ENCODE data around the gene LEF1. TPM values are rescaled to one million over a fixed set of nuclear protein-coding genes. Genes with fewer than 3 reads are reported as not detected.

LEF1 gene
- total and polyA plus RNA-seq, 4 donors = 0.15 to 19.1 (median 3.1) TPM

GRCh38 chr4:108114503-108114902 is 54.2 kb downstream of the LEF1 start:
- WGBS, 2 donors = 65 to 68% methylated on average over 6 of the region's 6 CpGs
- Histone ChIP-seq H3K27me3 (ENCODE audit: control insufficient read depth in 1 of 2, insufficient read depth in 2 of 2, low read length in 1 of 2) (peaks cover 0 to 2% of the 10 kb centered on the region in 2 donors), H3K4me1 (ENCODE audit: control insufficient read depth in 1 of 2, insufficient read depth in 2 of 2, low read length in 2 of 2) (no peaks in the 10 kb centered on the region), H3K9me3 (ENCODE audit: control insufficient read depth, low read length) (no peaks in the 10 kb centered on the region), H3K4me3 (ENCODE audit: low read length in 2 of 2) (no peak overlapping the region), H3K27ac (ENCODE audit: low read depth in 1 of 2, low read length in 2 of 2) (no peak overlapping the region), H3K36me3 (ENCODE audit: control insufficient read depth in 1 of 2, insufficient read depth in 2 of 2, low read length in 1 of 2) (no peaks in the 10 kb centered on the region)
- intact Hi-C loops (cut with DNase I) = no loop called here
- DNase-seq (no peak), ATAC-seq (ENCODE audit: low FRiP score) (no peak)

GRCh38 chr4:108113229-108113628 is 55.5 kb downstream of the LEF1 start:
- intact Hi-C loops (cut with DNase I) = no loop called here

GRCh38 chr4:108111781-108112180 is 57.0 kb downstream of the LEF1 start:
- no peak for DNase-seq
- 96 to 97% methylated on average over 4 of the region's 4 CpGs for WGBS, 2 donors
- ATAC-seq (ENCODE audit: low FRiP score) = no peak
- Histone ChIP-seq H3K27me3 (ENCODE audit: control insufficient read depth in 1 of 2, insufficient read depth in 2 of 2, low read length in 1 of 2) (peaks cover 0 to 2% of the 10 kb centered on the region in 2 donors), H3K27ac (ENCODE audit: low read depth in 1 of 2, low read length in 2 of 2) (no peak overlapping the region), H3K4me1 (ENCODE audit: control insufficient read depth in 1 of 2, insufficient read depth in 2 of 2, low read length in 2 of 2) (no peaks in the 10 kb centered on the region), H3K4me3 (ENCODE audit: low read length in 2 of 2) (no peak overlapping the region), H3K9me3 (ENCODE audit: control insufficient read depth, low read length) (no peaks in the 10 kb centered on the region), H3K36me3 (ENCODE audit: control insufficient read depth in 1 of 2, insufficient read depth in 2 of 2, low read length in 1 of 2) (no peaks in the 10 kb centered on the region)
- intact Hi-C loops (cut with DNase I) = no loop called here

More at GRCh38 chr4:108113229-108113628, 55.5 kb downstream of the LEF1 start:
- no peaks in the 10 kb centered on the region for H3K9me3 ChIP-seq (ENCODE audit: control insufficient read depth, low read length)
- WGBS, 2 donors = 27 to 32% methylated on average over 5 of the region's 5 CpGs
- no peak for DNase-seq
- H3K27ac ChIP-seq (ENCODE audit: low read depth in 1 of 2, low read length in 2 of 2) = no peak overlapping the region
- H3K27me3 ChIP-seq (ENCODE audit: control insufficient read depth in 1 of 2, insufficient read depth in 2 of 2, low read length in 1 of 2) = peaks cover 0 to 2% of the 10 kb centered on the region in 2 donors
- no peak overlapping the region for H3K4me3 ChIP-seq (ENCODE audit: low read length in 2 of 2)
- H3K36me3 ChIP-seq (ENCODE audit: control insufficient read depth in 1 of 2, insufficient read depth in 2 of 2, low read length in 1 of 2) = no peaks in the 10 kb centered on the region
- ATAC-seq (ENCODE audit: low FRiP score) = no peak
- no peaks in the 10 kb centered on the region for H3K4me1 ChIP-seq (ENCODE audit: control insufficient read depth in 1 of 2, insufficient read depth in 2 of 2, low read length in 2 of 2)

GRCh38 chr4:108110450-108110849 is 58.3 kb downstream of the LEF1 start:
- Histone ChIP-seq H3K4me1 (ENCODE audit: control insufficient read depth in 1 of 2, insufficient read depth in 2 of 2, low read length in 2 of 2) (no peaks in the 10 kb centered on the region), H3K4me3 (ENCODE audit: low read length in 2 of 2) (no peak overlapping the region), H3K27ac (ENCODE audit: low read depth in 1 of 2, low read length in 2 of 2) (no peak overlapping the region), H3K27me3 (ENCODE audit: control insufficient read depth in 1 of 2, insufficient read depth in 2 of 2, low read length in 1 of 2) (peaks cover 0 to 2% of the 10 kb centered on the region in 2 donors), H3K36me3 (ENCODE audit: control insufficient read depth in 1 of 2, insufficient read depth in 2 of 2, low read length in 1 of 2) (no peaks in the 10 kb centered on the region), H3K9me3 (ENCODE audit: control insufficient read depth, low read length) (no peaks in the 10 kb centered on the region)
- DNase-seq (no peak), ATAC-seq (ENCODE audit: low FRiP score) (no peak)
- 75 to 77% methylated on average over 5 of the region's 5 CpGs for WGBS, 2 donors
- intact Hi-C loops (cut with DNase I) = no loop called here

DNA sequence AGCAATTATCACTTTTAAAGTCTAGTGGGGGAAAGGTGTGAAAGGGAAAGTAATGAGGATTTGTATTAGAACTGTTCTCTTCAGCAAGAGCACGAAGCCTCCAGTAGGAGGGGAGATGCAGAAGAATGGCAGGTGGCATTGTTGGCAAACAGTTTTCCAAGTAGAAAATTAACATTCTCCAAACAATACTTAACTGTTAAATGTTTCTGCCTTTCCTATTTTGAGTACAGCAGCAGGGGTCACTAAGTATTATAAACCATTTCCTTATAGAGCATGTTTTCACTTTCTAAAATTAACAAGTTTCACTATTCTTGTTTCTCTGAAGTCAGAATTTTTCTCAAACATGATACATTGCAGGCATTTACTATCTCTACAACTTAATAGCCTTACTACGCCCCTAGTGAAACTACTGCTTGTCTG is 58.7 kb downstream of the LEF1 start:
- Histone ChIP-seq H3K9me3 (ENCODE audit: control insufficient read depth, low read length) (no peaks in the 10 kb centered on the region), H3K4me1 (ENCODE audit: control insufficient read depth in 1 of 2, insufficient read depth in 2 of 2, low read length in 2 of 2) (no peaks in the 10 kb centered on the region), H3K27ac (ENCODE audit: low read depth in 1 of 2, low read length in 2 of 2) (no peak overlapping the region), H3K27me3 (ENCODE audit: control insufficient read depth in 1 of 2, insufficient read depth in 2 of 2, low read length in 1 of 2) (peaks cover 0 to 2% of the 10 kb centered on the region in 2 donors), H3K36me3 (ENCODE audit: control insufficient read depth in 1 of 2, insufficient read depth in 2 of 2, low read length in 1 of 2) (no peaks in the 10 kb centered on the region), H3K4me3 (ENCODE audit: low read length in 2 of 2) (no peak overlapping the region)
- WGBS, 2 donors = 56 to 70% methylated on average over 2 of the region's 2 CpGs
- intact Hi-C loops (cut with DNase I) = no loop called here
- ATAC-seq (ENCODE audit: low FRiP score) (no peak), DNase-seq (no peak)

DNA sequence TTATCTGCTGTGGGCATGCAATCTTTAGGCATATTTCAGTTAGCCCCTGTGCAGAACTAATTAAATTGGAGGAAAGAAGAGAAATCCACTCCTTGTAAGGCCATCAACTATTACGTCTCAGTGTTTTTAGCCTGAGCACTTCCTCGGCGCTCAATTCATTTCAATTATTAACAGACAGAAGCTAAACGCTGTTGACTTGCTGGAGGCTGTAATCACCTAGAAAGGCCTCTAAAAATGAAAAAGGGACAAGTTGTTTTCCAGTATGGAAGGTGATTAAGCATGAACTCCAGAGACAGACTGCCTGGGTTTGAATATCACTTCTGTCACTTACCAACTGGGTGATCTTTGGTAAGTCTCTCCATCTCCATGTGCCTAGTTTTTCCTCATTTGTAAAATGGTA is 59.6 kb downstream of the LEF1 start:
- H3K4me1 ChIP-seq (ENCODE audit: control insufficient read depth in 1 of 2, insufficient read depth in 2 of 2, low read length in 2 of 2) = no peaks in the 10 kb centered on the region
- intact Hi-C loops (cut with DNase I) = no loop called here

GRCh38 chr4:108107729-108108382 is 60.9 kb downstream of the LEF1 start:
- H3K36me3 ChIP-seq (ENCODE audit: control insufficient read depth in 1 of 2, insufficient read depth in 2 of 2, low read length in 1 of 2) = no peaks in the 10 kb centered on the region
- no peak overlapping the region for H3K27ac ChIP-seq (ENCODE audit: low read depth in 1 of 2, low read length in 2 of 2)
- 84 to 86% methylated on average over 6 of the region's 6 CpGs for WGBS, 2 donors
- H3K27me3 ChIP-seq (ENCODE audit: control insufficient read depth in 1 of 2, insufficient read depth in 2 of 2, low read length in 1 of 2) = peaks cover 0 to 2% of the 10 kb centered on the region in 2 donors
- ATAC-seq (ENCODE audit: low FRiP score) (no peak), DNase-seq (no peak)
- intact Hi-C loops (cut with DNase I) = no loop called here
- no peaks in the 10 kb centered on the region for H3K9me3 ChIP-seq (ENCODE audit: control insufficient read depth, low read length)
- H3K4me1 ChIP-seq (ENCODE audit: control insufficient read depth in 1 of 2, insufficient read depth in 2 of 2, low read length in 2 of 2) = no peaks in the 10 kb centered on the region
- no peak overlapping the region for H3K4me3 ChIP-seq (ENCODE audit: low read length in 2 of 2)

More for the DNA sequence above, 59.6 kb downstream of the LEF1 start:
- DNase-seq = no peak
- H3K36me3 ChIP-seq (ENCODE audit: control insufficient read depth in 1 of 2, insufficient read depth in 2 of 2, low read length in 1 of 2) = no peaks in the 10 kb centered on the region
- 85 to 90% methylated on average over 4 of the region's 4 CpGs for WGBS, 2 donors
- no peak overlapping the region for H3K27ac ChIP-seq (ENCODE audit: low read depth in 1 of 2, low read length in 2 of 2)
- no peaks in the 10 kb centered on the region for H3K9me3 ChIP-seq (ENCODE audit: control insufficient read depth, low read length)
- ATAC-seq (ENCODE audit: low FRiP score) = no peak
- H3K27me3 ChIP-seq (ENCODE audit: control insufficient read depth in 1 of 2, insufficient read depth in 2 of 2, low read length in 1 of 2) = peaks cover 0 to 2% of the 10 kb centered on the region in 2 donors
- no peak overlapping the region for H3K4me3 ChIP-seq (ENCODE audit: low read length in 2 of 2)

GRCh38 chr4:108107101-108107500 is 61.6 kb downstream of the LEF1 start:
- no peak for DNase-seq
- 72 to 78% methylated on average over 4 of the region's 4 CpGs for WGBS, 2 donors
- Histone ChIP-seq H3K4me3 (ENCODE audit: low read length in 2 of 2) (no peak overlapping the region), H3K27me3 (ENCODE audit: control insufficient read depth in 1 of 2, insufficient read depth in 2 of 2, low read length in 1 of 2) (peaks cover 0 to 2% of the 10 kb centered on the region in 2 donors), H3K4me1 (ENCODE audit: control insufficient read depth in 1 of 2, insufficient read depth in 2 of 2, low read length in 2 of 2) (no peaks in the 10 kb centered on the region), H3K27ac (ENCODE audit: low read depth in 1 of 2, low read length in 2 of 2) (no peak overlapping the region), H3K36me3 (ENCODE audit: control insufficient read depth in 1 of 2, insufficient read depth in 2 of 2, low read length in 1 of 2) (no peaks in the 10 kb centered on the region), H3K9me3 (ENCODE audit: control insufficient read depth, low read length) (no peaks in the 10 kb centered on the region)
- no peak for ATAC-seq (ENCODE audit: low FRiP score)
- intact Hi-C loops (cut with DNase I) = no loop called here

DNA sequence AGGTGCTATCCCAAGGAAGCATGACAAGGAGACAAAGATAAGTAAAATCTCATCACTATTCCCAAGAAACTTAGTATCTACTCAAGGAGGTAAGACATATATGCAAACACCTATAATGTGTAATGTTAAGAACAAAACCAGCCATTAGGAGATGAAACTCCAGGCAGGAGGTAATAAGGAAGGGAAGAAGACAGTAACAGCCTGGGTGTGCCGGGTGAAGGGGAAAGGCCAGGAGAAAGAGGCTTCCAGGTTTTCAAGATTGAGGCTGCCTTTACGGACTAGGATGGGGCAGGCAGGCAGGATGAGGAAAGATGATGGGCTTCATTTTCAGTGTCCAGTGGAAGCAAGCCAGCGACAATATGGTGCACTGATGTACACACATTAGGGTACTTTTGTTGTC is 62.5 kb downstream of the LEF1 start:
- H3K36me3 ChIP-seq (ENCODE audit: control insufficient read depth in 1 of 2, insufficient read depth in 2 of 2, low read length in 1 of 2) = no peaks in the 10 kb centered on the region
- no peak overlapping the region for H3K4me3 ChIP-seq (ENCODE audit: low read length in 2 of 2)
- H3K27me3 ChIP-seq (ENCODE audit: control insufficient read depth in 1 of 2, insufficient read depth in 2 of 2, low read length in 1 of 2) = no peaks in the 10 kb centered on the region
- H3K4me1 ChIP-seq (ENCODE audit: control insufficient read depth in 1 of 2, insufficient read depth in 2 of 2, low read length in 2 of 2) = no peaks in the 10 kb centered on the region
- no peak for ATAC-seq (ENCODE audit: low FRiP score)
- WGBS, 2 donors = 91 to 98% methylated on average over 3 of the region's 3 CpGs
- intact Hi-C loops (cut with DNase I) = no loop called here
- H3K9me3 ChIP-seq (ENCODE audit: control insufficient read depth, low read length) = no peaks in the 10 kb centered on the region
- DNase-seq = no peak
- no peak overlapping the region for H3K27ac ChIP-seq (ENCODE audit: low read depth in 1 of 2, low read length in 2 of 2)
